Natural killer cell (primary cell): ENCODE results near the gene AMPD1. TPM values are rescaled to one million over a fixed set of nuclear protein-coding genes. Genes with fewer than 3 reads are reported as not detected.

Source experiments
- ATAC-seq, 3 donors: fragments of 150-1000 bp in 2 of 3; fragments of 200-7000 bp in 1 of 3; cut with Tn5 transposase; 1 replicate in 1 of 3; 2 replicates in 2 of 3; pipeline ENCODE4 v1.10.0; 2021; ENCODE audit warnings: mild to moderate bottlenecking in 2 of 3, moderate library complexity in 2 of 3
- DNase-seq, 2 donors: peaks; one replicate each; pipeline versions ENCODE4 v3.0.0 to v3.0.0-alpha.2; 2013 to 2021; ENCODE audit warnings: mixed read lengths in 1 of 2
- H3K27ac ChIP-seq: one replicate; pipeline ENCODE4 v1.5.1; 2013; ENCODE audit warnings: mild to moderate bottlenecking, low read length
- H3K27me3 ChIP-seq: one replicate; pipeline ENCODE4 v1.6.1; 2013; ENCODE audit warnings: low read length; ENCODE audit not compliant: control insufficient read depth, insufficient read depth
- H3K36me3 ChIP-seq: one replicate; pipeline ENCODE4 v1.6.1; 2013; ENCODE audit warnings: low read length; ENCODE audit not compliant: control insufficient read depth, insufficient read depth
- H3K4me1 ChIP-seq: one replicate; pipeline ENCODE4 v1.6.1; 2013; ENCODE audit warnings: low read length; ENCODE audit not compliant: control insufficient read depth, insufficient read depth
- H3K4me3 ChIP-seq: one replicate; pipeline ENCODE4 v1.5.1; 2013; ENCODE audit warnings: low read length
- H3K9me3 ChIP-seq: one replicate; pipeline ENCODE4 v1.6.1; 2013; ENCODE audit warnings: low read length; ENCODE audit not compliant: control insufficient read depth, insufficient read depth
- H3K27ac Mint-ChIP-seq, 2 donors: one replicate each; pipeline ENCODE4 v1.8.0; 2022; ENCODE audit warnings: mild to moderate bottlenecking in 2 of 2, mixed read lengths in 2 of 2, moderate library complexity in 1 of 2
- H3K27me3 Mint-ChIP-seq, 2 donors: one replicate each; pipeline ENCODE4 v1.8.0; 2022; ENCODE audit warnings: low read depth in 2 of 2, mixed read lengths in 2 of 2
- H3K36me3 Mint-ChIP-seq: one replicate; pipeline ENCODE4 v1.8.0; 2022; ENCODE audit warnings: mixed read lengths
- H3K4me1 Mint-ChIP-seq, 2 donors: one replicate each; pipeline ENCODE4 v1.8.0; 2022; ENCODE audit warnings: mixed read lengths in 2 of 2
- H3K4me3 Mint-ChIP-seq: one replicate; pipeline ENCODE4 v1.8.0; 2022; ENCODE audit warnings: mild to moderate bottlenecking, moderate library complexity, mixed read lengths
- H3K9me3 Mint-ChIP-seq, 2 donors: one replicate each; pipeline ENCODE4 v1.8.0; 2022; ENCODE audit warnings: mixed read lengths in 2 of 2
- CTCF ChIP-seq: fragments of 200-600 bp; IDR thresholded peaks from one replicate; pipeline ENCODE4 v1.8.0; 2022; ENCODE audit warnings: antibody characterized with exemption
- WGBS: methylation state at CpG from one replicate; pipeline ENCODE4 v1.1.7; 2013; ENCODE audit warnings: missing lambda C conversion rate; ENCODE audit not compliant: insufficient coverage; 5-methylcytosine and 5-hydroxymethylcytosine counted together
- intact Hi-C: fragments of 100-400 bp; cut with micrococcal nuclease; formaldehyde crosslinking; loops from one replicate; pipeline ENCODE4 v1.14.2; 2022
- total RNA-seq, 4 donors: library from RNA; stranded (reverse); fragments of 120-200 nt in 1 of 4; gene quantifications; one replicate each; pipeline versions ENCODE4 v1.2.3 to v1.2.4, GENCODE V29; 2013 to 2022

AMPD1 gene
- total RNA-seq, 3 donors from 2014 or later (not counting 1 experiment from before 2014, with no cell fraction given): not detected

- Histone ChIP-seq H3K4me1 (peaks cover 13% of the 10 kb centered on the region), H3K36me3 (peaks cover 65% of the 10 kb centered on the region), H3K27me3 (no peaks in the 10 kb centered on the region), H3K4me3 (no peak overlapping the region), H3K9me3 (no peaks in the 10 kb centered on the region), H3K27ac (no peak overlapping the region)
- ATAC-seq (no peak), DNase-seq (no peak)
- Mint-ChIP-seq H3K27ac (peak overlapping the region; percentile 18 to 33), H3K4me3 (no peak overlapping the region), H3K36me3 (peaks cover 46% of the 10 kb centered on the region), H3K27me3 (no peaks in the 10 kb centered on the region), H3K4me1 (peaks cover 17 to 18% of the 10 kb centered on the region in 2 donors), H3K9me3 (no peaks in the 10 kb centered on the region)
- TF ChIP-seq CTCF: no peak
- 92% methylated on average over 3 of the region's 3 CpGs for WGBS
- intact Hi-C loops: no loop called here
Measured at GRCh38 chr1:114719424-114719787, 24.1 kb upstream of the AMPD1 start.

- H3K4me1 Mint-ChIP-seq: peaks cover 18 to 20% of the 10 kb centered on the region in 2 donors
- no peak for ATAC-seq
- Histone ChIP-seq H3K4me3 (no peak overlapping the region), H3K4me1 (peaks cover 13% of the 10 kb centered on the region), H3K27ac (no peak overlapping the region), H3K36me3 (peaks cover 63% of the 10 kb centered on the region), H3K9me3 (no peaks in the 10 kb centered on the region), H3K27me3 (no peaks in the 10 kb centered on the region)
- peaks cover 41% of the 10 kb centered on the region for H3K36me3 Mint-ChIP-seq
- TF ChIP-seq CTCF: no peak
- WGBS: 87% methylated on average over 10 of the region's 11 CpGs
- no peak for DNase-seq
- H3K4me3 Mint-ChIP-seq: peak overlapping the region; percentile 15
- H3K27me3 Mint-ChIP-seq: no peaks in the 10 kb centered on the region
- intact Hi-C loops: no loop called here
- H3K27ac Mint-ChIP-seq: peak overlapping the region; percentile 18 to 33
- no peaks in the 10 kb centered on the region for H3K9me3 Mint-ChIP-seq
Measured at GRCh38 chr1:114718661-114719423, 23.5 kb upstream of the AMPD1 start.

GRCh38 chr1:114716304-114717170, 21.2 kb upstream of the AMPD1 start, which contains the start of gene NRAS:
NRAS (minus strand) TSS chr1:114716771; CDS start chr1:114716160, 611 bp downstream.
- peak within 1 kb of the TSS; percentile 96 for H3K27ac ChIP-seq
- Mint-ChIP-seq H3K27me3 (no peaks in the 10 kb centered on the region), H3K36me3 (peaks cover 30% of the 10 kb centered on the region), H3K4me3 (peak within 1 kb of the TSS; percentile 97), H3K4me1 (peaks cover 25% of the 10 kb centered on the region in 2 donors), H3K9me3 (no peaks in the 10 kb centered on the region), H3K27ac (peak within 1 kb of the TSS; percentile 98 to 99)
- intact Hi-C loops: loop anchor here (1.0 to 2.0 kb wide), 5 partner anchors 41 to 370 kb away; partner anchors contain the start of genes BCAS2, CSDE1, DENND2C and SIKE1
- DNase-seq: peak; percentile 97
- peak; percentile 93 to 99 (median 96) for ATAC-seq
- H3K27me3 ChIP-seq: no peaks in the 10 kb centered on the region
- TF ChIP-seq CTCF: no peak
- H3K4me3 ChIP-seq: peak within 1 kb of the TSS; percentile 89
- no peaks in the 10 kb centered on the region for H3K9me3 ChIP-seq
- peaks cover 13% of the 10 kb centered on the region for H3K4me1 ChIP-seq
- peaks cover 65% of the 10 kb centered on the region for H3K36me3 ChIP-seq
- 2% methylated on average over 38 of the region's 38 CpGs for WGBS
